ENCODE data around the gene TBC1D8.

DNA sequence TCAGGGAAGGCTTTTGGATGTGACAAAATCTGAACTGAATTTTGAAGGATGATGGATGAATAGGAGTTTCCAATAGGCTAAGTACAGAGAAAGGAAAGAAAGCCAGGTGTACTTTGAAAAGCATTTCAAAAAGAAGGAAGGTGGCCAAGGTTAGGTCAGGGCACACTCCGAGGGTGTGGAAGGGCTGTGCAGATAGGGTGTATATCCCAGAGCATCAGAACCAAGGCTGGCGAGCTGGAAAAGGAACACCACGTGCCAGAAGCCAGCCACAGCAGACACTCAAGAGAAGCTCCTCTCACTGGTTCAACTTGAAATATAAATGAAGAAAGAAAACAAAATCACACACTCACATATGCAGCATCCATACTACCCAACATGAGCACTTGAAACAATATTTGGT lies 98.1 kb downstream of the TBC1D8 start:
- TF ChIP-seq YY1 (IDR thresholded peaks at IDR 0.05; ENCODE audit: insufficient read depth, insufficient read length) (no peak), ZNF274 (IDR thresholded peaks at IDR 0.05; ENCODE audit: low read depth, low read length) (no peak), SUZ12 (IDR thresholded peaks at IDR 0.05; ENCODE audit: extremely low read depth, insufficient read depth, insufficient read length) (no peak)

Measured in NT2/D1 (cell line).